ENCODE measurements around the gene GPR84.

GPR84 gene

DNA sequence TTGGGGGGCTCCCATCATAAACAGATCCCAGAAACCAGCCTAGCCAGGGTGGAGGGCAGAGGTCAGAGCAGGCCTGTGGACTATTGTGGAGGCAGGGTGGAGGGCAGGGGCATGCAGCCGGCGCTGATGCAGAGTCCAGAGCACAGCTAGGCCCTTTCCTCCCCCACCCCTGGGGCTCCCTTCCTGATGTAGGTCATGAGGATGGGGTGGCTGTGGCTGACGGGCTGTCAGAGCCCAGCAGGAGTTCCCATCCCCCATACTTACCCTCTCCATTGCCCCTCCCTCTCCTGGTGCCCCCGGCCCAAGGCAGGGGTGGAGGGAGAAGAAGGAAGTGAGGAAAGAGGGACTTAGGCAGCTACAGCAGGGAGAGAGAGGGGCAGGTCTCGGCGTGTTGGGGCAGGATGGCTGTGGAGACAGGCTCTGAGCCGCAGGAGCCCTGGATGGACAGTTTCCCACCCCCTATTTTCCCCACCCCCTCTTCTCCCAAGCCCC lies 25.9 kb upstream of the GPR84 start:
- H2AFZ ChIP-seq (ENCODE audit: low read length): no peak overlapping the region
- H3F3A ChIP-seq (ENCODE audit: insufficient read depth, low read length): no peaks in the 10 kb centered on the region
- no peaks in the 10 kb centered on the region for H3K9me3 ChIP-seq (replicated peaks; ENCODE audit: insufficient read depth, low read length)
- H3K4me3 ChIP-seq (ENCODE audit: low read length): no peak overlapping the region
- no peaks in the 10 kb centered on the region for H3K79me2 ChIP-seq (ENCODE audit: low read length)
- TF ChIP-seq EZH2 (optimal IDR thresholded peaks at IDR 0.05; ENCODE audit: low read depth, low read length): no peak
- TF ChIP-seq, protein P1, sequence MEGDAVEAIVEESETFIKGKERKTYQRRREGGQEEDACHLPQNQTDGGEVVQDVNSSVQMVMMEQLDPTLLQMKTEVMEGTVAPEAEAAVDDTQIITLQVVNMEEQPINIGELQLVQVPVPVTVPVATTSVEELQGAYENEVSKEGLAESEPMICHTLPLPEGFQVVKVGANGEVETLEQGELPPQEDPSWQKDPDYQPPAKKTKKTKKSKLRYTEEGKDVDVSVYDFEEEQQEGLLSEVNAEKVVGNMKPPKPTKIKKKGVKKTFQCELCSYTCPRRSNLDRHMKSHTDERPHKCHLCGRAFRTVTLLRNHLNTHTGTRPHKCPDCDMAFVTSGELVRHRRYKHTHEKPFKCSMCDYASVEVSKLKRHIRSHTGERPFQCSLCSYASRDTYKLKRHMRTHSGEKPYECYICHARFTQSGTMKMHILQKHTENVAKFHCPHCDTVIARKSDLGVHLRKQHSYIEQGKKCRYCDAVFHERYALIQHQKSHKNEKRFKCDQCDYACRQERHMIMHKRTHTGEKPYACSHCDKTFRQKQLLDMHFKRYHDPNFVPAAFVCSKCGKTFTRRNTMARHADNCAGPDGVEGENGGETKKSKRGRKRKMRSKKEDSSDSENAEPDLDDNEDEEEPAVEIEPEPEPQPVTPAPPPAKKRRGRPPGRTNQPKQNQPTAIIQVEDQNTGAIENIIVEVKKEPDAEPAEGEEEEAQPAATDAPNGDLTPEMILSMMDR (IDR thresholded peaks at IDR 0.05; ENCODE audit: low read length): no peak
- no peak for TF ChIP-seq EZH2phosphoT487 (IDR thresholded peaks at IDR 0.05; ENCODE audit: low read length)
- no peaks in the 10 kb centered on the region for H3K9me2 ChIP-seq (replicated peaks; ENCODE audit: insufficient read depth, low read length)
- H3K27ac ChIP-seq (ENCODE audit: low read length): no peak overlapping the region
- H3K36me3 ChIP-seq (replicated peaks; ENCODE audit: insufficient read depth, low read length): no peaks in the 10 kb centered on the region
- H3K4me2 ChIP-seq (ENCODE audit: low read depth, low read length): no peak overlapping the region
- H4K20me1 ChIP-seq (ENCODE audit: insufficient read depth, low read length): no peaks in the 10 kb centered on the region
- no peak for DNase-seq
- no peak overlapping the region for H3K9ac ChIP-seq (ENCODE audit: low read length)
- peaks cover 6% of the 10 kb centered on the region for H3K4me1 ChIP-seq (ENCODE audit: low read length)
- no peaks in the 10 kb centered on the region for H3K27me3 ChIP-seq (replicated peaks; ENCODE audit: insufficient read depth, low read length)

DNA sequence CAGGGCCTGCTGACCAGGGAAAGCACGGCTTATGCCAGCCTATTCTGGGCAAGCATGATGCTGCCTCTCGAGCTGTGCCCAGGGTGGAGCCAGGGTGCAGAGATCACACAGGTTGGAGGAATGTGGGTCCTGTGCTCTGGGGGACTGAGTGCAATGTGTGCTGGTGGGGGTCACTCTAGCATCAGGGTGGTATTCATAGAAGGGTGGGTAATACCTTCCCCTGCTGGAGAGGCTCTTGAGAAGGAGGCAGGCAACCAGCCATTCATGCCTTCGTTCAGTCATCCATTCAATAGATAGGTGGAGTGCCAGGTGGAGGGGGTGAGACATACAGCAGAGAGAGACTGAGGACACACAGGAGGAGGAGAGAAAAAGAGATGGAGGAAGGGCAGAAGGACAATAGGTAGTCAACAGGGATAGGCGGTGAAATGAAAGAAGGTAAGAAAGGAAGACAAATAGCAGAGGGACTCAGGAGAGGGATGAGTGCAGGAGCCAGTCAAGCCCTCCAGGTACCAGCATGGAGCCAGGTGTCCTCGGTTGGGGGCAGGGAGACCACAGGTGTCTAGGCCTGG lies 25.4 kb upstream of the GPR84 start:
- Histone ChIP-seq H3K27me3 (replicated peaks; ENCODE audit: insufficient read depth, low read length) (no peaks in the 10 kb centered on the region), H3K9me3 (replicated peaks; ENCODE audit: insufficient read depth, low read length) (no peaks in the 10 kb centered on the region), H2AFZ (ENCODE audit: low read length) (no peak overlapping the region), H3K4me1 (ENCODE audit: low read length) (peaks cover 12% of the 10 kb centered on the region), H3K9ac (ENCODE audit: low read length) (no peak overlapping the region), H3K27ac (ENCODE audit: low read length) (no peak overlapping the region), H4K20me1 (ENCODE audit: insufficient read depth, low read length) (no peaks in the 10 kb centered on the region), H3K4me2 (ENCODE audit: low read depth, low read length) (no peak overlapping the region), H3F3A (ENCODE audit: insufficient read depth, low read length) (no peaks in the 10 kb centered on the region), H3K79me2 (ENCODE audit: low read length) (no peaks in the 10 kb centered on the region), H3K36me3 (replicated peaks; ENCODE audit: insufficient read depth, low read length) (no peaks in the 10 kb centered on the region), H3K9me2 (replicated peaks; ENCODE audit: insufficient read depth, low read length) (no peaks in the 10 kb centered on the region), H3K4me3 (ENCODE audit: low read length) (no peak overlapping the region)
- TF ChIP-seq EZH2phosphoT487 (IDR thresholded peaks at IDR 0.05; ENCODE audit: low read length): no peak
- TF ChIP-seq, protein P1 (IDR thresholded peaks at IDR 0.05; ENCODE audit: low read length): no peak
- no peak for TF ChIP-seq EZH2 (optimal IDR thresholded peaks at IDR 0.05; ENCODE audit: low read depth, low read length)
- no peak for DNase-seq

DNA sequence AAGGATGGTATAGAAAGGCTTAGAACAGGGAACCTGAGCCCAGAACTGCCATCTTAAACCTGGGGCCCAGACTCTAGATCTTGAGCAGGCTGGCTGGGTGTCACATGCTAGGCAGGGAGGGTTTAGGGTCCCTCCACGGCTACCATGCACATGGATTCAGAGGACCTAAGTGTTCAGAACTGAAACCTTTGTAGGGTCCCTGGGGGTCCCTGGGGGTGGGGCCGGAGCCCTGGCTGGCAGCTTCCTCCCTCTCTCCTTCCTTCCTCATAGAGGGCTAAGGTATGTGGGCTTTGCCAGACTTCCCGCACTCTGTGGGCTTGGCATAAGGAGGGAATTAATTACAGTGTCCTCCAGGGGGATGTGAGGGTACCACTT lies 24.8 kb upstream of the GPR84 start:
- no peak for DNase-seq
- Histone ChIP-seq H3K79me2 (ENCODE audit: low read length) (no peaks in the 10 kb centered on the region), H3K27ac (ENCODE audit: low read length) (no peak overlapping the region), H3K27me3 (replicated peaks; ENCODE audit: insufficient read depth, low read length) (no peaks in the 10 kb centered on the region), H2AFZ (ENCODE audit: low read length) (no peak overlapping the region), H3K9me2 (replicated peaks; ENCODE audit: insufficient read depth, low read length) (no peaks in the 10 kb centered on the region), H3F3A (ENCODE audit: insufficient read depth, low read length) (no peaks in the 10 kb centered on the region), H3K4me1 (ENCODE audit: low read length) (peaks cover 17% of the 10 kb centered on the region), H3K9ac (ENCODE audit: low read length) (no peak overlapping the region), H3K36me3 (replicated peaks; ENCODE audit: insufficient read depth, low read length) (no peaks in the 10 kb centered on the region), H4K20me1 (ENCODE audit: insufficient read depth, low read length) (no peaks in the 10 kb centered on the region), H3K9me3 (replicated peaks; ENCODE audit: insufficient read depth, low read length) (no peaks in the 10 kb centered on the region), H3K4me2 (ENCODE audit: low read depth, low read length) (no peak overlapping the region), H3K4me3 (ENCODE audit: low read length) (no peak overlapping the region)
- TF ChIP-seq EZH2phosphoT487 (IDR thresholded peaks at IDR 0.05; ENCODE audit: low read length) (no peak), EZH2 (optimal IDR thresholded peaks at IDR 0.05; ENCODE audit: low read depth, low read length) (no peak)
- TF ChIP-seq, protein P1 (IDR thresholded peaks at IDR 0.05; ENCODE audit: low read length): no peak

Data from MM.1S (cell line).